ENCODE measurements around the gene EPHB2. TPM values are rescaled to one million over a fixed set of nuclear protein-coding genes. Genes with fewer than 3 reads are reported as not detected.

The EPHB2 gene
- total RNA-seq, 1 donor from 2014 or later: not detected

DNA sequence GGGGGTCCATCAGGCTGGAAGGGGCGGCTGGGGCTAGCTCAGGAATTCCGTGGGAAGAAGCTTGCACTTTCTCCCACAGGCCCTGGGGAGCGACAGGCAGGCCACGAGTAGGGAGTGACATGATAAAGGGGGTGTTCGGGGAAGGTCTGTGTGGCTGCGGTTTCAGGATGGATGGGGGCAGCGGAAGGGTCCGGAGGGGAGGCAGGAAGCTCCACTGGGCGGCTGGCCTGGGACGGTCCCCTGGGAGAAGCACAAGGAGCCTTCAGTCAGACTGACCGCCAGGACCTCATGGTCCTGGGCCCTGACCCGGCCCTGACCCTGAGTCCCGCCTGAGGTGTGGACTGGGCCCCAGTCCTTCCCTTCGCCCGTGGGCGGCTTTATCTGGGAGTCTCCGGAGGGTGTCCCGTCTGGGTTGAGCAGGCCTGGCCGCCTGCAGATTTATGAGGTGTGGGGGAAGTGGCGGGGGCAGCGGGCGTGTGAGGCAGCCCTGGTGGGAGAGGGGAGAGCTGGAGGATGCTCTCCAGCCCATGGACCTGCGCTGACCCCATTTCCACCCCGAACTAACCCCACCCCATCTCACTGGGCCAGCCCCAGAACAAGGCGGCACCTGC lies 45.6 kb downstream of the EPHB2 start:
- Mint-ChIP-seq H3K9me3 (no peaks in the 10 kb centered on the region), H3K27me3 (no peaks in the 10 kb centered on the region), H3K4me3 (no peak overlapping the region), H3K27ac (no peak overlapping the region), H3K4me1 (no peaks in the 10 kb centered on the region), H3K36me3 (ENCODE audit: low read depth) (no peaks in the 10 kb centered on the region)
- intact Hi-C loops (cut with micrococcal nuclease): no loop called here
- DNase-seq: no peak

DNA sequence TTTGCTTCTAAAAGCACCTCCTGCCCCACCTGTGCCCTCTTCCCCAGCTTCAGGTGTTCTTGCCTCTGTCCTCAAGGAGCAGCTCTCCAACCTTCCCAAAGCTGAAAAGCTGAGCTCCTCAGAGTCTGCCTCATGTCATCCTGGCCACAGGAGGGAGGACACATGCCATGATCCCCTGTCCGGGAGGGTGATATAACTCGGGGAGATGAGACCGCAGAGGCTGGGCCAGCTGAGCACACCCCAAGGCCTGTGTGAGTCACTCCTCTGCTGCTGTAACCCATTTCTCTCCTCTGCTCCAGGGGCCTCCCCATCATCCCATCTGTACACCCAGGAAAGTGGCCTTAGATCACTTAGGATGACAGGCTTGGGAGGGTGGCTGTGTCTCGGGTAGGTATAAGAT lies 49.8 kb downstream of the EPHB2 start:
- no peak for DNase-seq
- Mint-ChIP-seq H3K4me1 (no peaks in the 10 kb centered on the region), H3K9me3 (no peaks in the 10 kb centered on the region), H3K27me3 (no peaks in the 10 kb centered on the region), H3K4me3 (no peak overlapping the region), H3K27ac (no peak overlapping the region), H3K36me3 (ENCODE audit: low read depth) (no peaks in the 10 kb centered on the region)
- intact Hi-C loops (cut with micrococcal nuclease): no loop called here

DNA sequence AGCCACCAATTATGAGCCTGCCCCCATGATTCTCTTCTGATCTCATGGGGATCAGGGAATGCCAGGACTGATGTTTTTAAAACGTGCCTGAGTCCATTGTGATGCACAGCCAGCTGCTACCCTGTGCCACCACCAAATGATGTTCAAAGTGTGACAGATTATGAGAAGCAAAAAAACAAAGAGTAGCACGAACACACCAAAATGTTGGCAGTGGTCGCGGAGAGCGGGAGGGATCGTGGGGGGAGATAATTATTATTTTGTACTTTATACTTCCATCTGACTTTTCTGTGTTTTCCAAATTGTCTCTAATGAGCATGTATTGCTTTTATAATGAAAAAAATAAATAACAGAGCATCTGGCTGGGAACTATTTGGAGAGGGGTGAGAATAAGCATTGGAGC lies 50.5 kb downstream of the EPHB2 start:
- Mint-ChIP-seq H3K4me1 (no peaks in the 10 kb centered on the region), H3K27ac (no peak overlapping the region), H3K9me3 (no peaks in the 10 kb centered on the region), H3K4me3 (no peak overlapping the region), H3K36me3 (ENCODE audit: low read depth) (no peaks in the 10 kb centered on the region), H3K27me3 (no peaks in the 10 kb centered on the region)
- no peak for DNase-seq
- intact Hi-C loops (cut with micrococcal nuclease): no loop called here

DNA sequence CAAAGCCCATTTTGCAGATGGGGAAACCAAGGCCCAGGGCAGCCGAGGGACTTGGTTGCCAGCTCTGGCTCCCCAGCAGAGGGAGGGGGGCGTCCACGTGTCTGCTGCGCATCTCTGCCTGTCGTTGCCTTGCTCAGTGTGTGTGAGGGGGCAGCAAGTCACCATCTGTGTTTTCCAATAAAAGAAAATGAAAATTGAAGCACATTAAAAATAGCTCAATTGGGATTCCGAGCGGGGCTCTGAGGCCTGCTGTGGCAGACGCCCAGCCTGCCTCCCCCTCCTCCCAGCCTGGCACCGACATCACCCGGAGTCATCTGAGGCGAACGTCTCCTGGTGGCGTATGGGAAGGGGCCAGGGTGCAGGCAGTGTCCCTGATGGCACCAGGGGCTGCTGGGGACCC lies 51.2 kb downstream of the EPHB2 start:
- no peaks in the 10 kb centered on the region for H3K4me1 Mint-ChIP-seq
- no peak for DNase-seq
- no peaks in the 10 kb centered on the region for H3K27me3 Mint-ChIP-seq
- no peak overlapping the region for H3K4me3 Mint-ChIP-seq
- no peaks in the 10 kb centered on the region for H3K9me3 Mint-ChIP-seq
- no peak overlapping the region for H3K27ac Mint-ChIP-seq
- intact Hi-C loops (cut with micrococcal nuclease): no loop called here
- H3K36me3 Mint-ChIP-seq (ENCODE audit: low read depth): no peaks in the 10 kb centered on the region

DNA sequence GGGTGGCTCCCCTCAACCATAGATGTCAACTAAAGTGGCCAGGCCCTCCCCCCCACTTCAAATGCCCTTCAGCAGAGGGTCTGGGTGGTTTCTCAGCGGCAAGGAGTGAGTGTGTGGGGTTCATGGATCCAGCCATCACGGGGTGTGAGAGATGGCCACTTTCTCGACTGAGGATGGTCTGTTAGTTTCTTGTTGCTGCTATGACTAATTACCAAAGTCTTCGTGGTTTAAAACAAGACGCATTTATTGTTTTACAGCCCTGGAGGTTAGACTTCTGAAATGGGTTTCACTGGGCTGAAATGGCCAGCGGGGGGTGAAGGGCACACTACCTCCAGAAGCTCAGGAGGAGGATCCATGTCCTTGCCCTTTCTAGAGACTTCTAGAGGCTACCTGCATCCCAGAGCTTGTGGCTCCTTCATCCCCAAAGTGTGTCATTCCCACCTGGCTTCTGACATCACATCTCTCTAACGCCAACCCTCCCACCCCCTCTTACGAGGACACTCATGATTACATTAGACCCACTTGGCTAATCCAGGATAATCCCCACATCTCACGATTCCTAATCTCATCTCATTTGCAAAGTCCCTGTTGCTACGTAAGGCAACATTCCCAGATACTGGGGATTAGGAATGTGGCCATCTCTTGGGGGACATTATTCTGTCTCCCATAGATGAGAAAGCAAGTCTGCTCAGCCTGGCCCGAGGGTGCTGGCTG lies 53.0 kb downstream of the EPHB2 start:
- Mint-ChIP-seq H3K9me3 (no peaks in the 10 kb centered on the region), H3K36me3 (ENCODE audit: low read depth) (no peaks in the 10 kb centered on the region), H3K4me3 (no peak overlapping the region), H3K27ac (no peak overlapping the region), H3K4me1 (no peaks in the 10 kb centered on the region), H3K27me3 (no peaks in the 10 kb centered on the region)
- intact Hi-C loops (cut with micrococcal nuclease): no loop called here
- no peak for DNase-seq

DNA sequence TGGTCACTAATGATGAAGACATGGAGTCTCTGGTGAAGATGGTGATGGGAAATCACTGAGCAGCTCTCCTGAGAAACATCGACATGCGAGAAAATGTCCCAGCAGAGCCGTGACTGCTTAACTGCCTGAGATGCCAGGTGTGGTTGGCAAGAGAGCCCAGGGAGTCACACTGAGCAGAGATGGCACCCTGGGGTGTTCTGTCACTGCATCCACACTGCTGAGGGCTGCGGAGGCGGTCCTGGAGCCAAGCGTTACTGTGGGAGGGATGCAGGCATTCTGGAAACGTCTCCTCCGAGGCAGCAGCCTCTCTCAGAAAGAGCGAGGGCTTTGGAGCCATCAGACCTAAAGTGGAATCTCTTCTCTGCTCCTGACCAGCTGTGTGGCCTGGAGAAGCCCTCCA lies 57.2 kb downstream of the EPHB2 start:
- Mint-ChIP-seq H3K4me1 (no peaks in the 10 kb centered on the region), H3K27me3 (peaks cover 8% of the 10 kb centered on the region), H3K27ac (no peak overlapping the region), H3K9me3 (no peaks in the 10 kb centered on the region), H3K4me3 (no peak overlapping the region), H3K36me3 (ENCODE audit: low read depth) (no peaks in the 10 kb centered on the region)
- intact Hi-C loops (cut with micrococcal nuclease): no loop called here
- no peak for DNase-seq

DNA sequence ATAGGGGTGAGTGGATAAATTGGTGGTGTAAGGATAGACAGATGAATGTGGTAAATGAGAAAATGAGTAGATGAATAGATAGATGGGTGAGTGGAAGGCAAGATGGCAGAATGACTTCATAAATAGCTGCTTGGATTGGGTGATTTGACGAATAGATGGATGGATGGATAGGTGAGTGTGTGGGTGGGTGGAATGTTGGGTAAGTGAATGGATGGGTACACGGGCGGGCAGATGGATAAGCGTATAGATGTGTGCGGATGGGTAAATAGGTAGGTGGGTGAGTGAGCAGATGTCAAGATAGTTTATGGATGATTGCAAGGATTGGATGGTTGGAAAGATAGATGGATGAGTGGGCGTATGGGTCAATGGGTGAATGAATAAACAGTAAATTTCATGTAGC lies 59.3 kb downstream of the EPHB2 start:
- H3K9me3 Mint-ChIP-seq: no peaks in the 10 kb centered on the region
- DNase-seq: no peak
- intact Hi-C loops (cut with micrococcal nuclease): no loop called here
- no peaks in the 10 kb centered on the region for H3K4me1 Mint-ChIP-seq
- H3K27me3 Mint-ChIP-seq: peaks cover 11% of the 10 kb centered on the region
- H3K4me3 Mint-ChIP-seq: no peak overlapping the region
- no peaks in the 10 kb centered on the region for H3K36me3 Mint-ChIP-seq (ENCODE audit: low read depth)
- H3K27ac Mint-ChIP-seq: no peak overlapping the region

DNA sequence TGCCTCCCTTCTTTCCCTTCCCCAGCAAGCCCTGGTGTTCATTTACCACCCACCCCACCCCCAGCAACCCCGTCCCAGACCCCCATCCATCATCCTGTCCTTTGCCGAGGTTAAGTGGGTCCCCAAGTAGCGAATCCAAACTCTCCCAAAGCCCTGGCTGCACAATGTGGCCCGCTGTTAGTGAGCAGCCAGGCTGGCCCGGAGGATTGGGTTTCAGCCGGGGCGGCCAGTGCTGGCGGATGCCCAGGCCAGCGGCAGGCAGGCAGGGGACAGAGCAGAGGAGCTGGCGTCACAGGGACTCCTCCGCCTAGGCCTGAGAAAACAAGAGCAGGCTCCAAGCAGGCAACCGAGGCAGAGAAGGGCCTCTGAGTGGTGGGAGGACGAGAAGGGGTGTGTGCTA lies 61.4 kb downstream of the EPHB2 start:
- H3K4me3 Mint-ChIP-seq: no peak overlapping the region
- no peak for DNase-seq
- intact Hi-C loops (cut with micrococcal nuclease): no loop called here
- H3K27me3 Mint-ChIP-seq: peaks cover 21% of the 10 kb centered on the region
- no peak overlapping the region for H3K27ac Mint-ChIP-seq
- no peaks in the 10 kb centered on the region for H3K9me3 Mint-ChIP-seq
- H3K36me3 Mint-ChIP-seq (ENCODE audit: low read depth): no peaks in the 10 kb centered on the region
- no peaks in the 10 kb centered on the region for H3K4me1 Mint-ChIP-seq

DNA sequence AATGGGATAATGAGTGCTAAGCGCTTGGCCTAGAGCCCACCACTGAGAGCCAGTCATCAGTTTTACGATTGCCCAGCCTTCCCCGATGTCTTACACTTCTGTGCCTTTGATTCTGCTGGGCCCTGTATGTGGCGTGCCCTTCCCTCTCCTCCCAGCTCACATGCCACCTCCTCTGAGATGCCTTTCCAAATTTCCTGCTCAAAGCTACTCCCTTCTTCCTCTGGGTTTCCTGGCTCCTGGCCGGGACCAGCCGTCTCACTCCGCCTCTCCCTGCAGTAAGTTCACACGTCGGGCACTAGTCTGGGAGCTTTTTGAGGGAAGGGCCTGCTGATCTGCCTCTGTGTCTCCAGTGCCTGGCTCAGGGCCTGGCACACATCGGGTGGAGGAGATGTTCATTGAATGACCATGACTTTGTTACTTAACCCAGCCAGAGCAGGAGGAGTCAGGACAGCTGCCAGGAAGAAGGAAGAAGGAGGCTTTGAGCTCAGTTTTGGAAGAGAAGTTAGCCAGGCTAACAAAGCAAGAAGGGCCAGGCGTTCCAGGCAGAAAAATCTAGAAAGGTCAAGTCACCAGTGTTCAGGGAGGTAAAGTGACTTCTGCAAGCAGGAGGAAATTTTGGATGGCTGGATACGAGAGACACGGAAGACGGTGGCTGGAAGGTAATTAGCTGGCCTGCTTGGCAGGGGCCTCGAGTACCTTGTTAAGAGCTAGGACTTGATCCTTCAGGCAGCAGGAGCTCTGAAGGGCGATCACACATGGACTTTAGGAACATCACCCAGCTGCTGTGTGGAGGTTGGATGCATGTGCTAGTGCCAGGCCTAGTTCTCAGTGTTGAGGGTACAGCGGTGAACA lies 63.6 kb downstream of the EPHB2 start:
- Mint-ChIP-seq H3K9me3 (no peaks in the 10 kb centered on the region), H3K4me1 (no peaks in the 10 kb centered on the region), H3K27ac (no peak overlapping the region), H3K4me3 (no peak overlapping the region), H3K27me3 (peaks cover 19% of the 10 kb centered on the region), H3K36me3 (ENCODE audit: low read depth) (no peaks in the 10 kb centered on the region)
- no peak for DNase-seq
- intact Hi-C loops (cut with micrococcal nuclease): no loop called here

DNA sequence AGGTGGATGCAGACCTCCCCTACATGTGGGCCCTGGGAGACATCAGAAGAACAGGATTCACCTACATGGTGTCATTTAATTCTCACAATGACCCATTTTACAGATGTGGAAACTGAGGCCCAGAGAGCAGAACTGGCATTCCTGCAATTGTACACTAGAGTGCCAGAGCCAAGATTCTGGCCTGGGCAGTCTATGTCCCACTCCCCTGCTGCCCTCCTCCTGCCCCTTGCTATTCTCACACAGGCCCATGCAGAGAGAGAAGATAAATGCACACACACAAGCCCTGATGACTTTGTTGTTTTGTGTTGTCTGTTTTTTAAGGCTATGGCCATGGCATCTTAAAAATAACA lies 64.2 kb downstream of the EPHB2 start:
- Mint-ChIP-seq H3K36me3 (ENCODE audit: low read depth) (no peaks in the 10 kb centered on the region), H3K27ac (no peak overlapping the region), H3K4me1 (no peaks in the 10 kb centered on the region), H3K4me3 (no peak overlapping the region), H3K9me3 (no peaks in the 10 kb centered on the region), H3K27me3 (peaks cover 16% of the 10 kb centered on the region)
- intact Hi-C loops (cut with micrococcal nuclease): no loop called here
- no peak for DNase-seq

DNA sequence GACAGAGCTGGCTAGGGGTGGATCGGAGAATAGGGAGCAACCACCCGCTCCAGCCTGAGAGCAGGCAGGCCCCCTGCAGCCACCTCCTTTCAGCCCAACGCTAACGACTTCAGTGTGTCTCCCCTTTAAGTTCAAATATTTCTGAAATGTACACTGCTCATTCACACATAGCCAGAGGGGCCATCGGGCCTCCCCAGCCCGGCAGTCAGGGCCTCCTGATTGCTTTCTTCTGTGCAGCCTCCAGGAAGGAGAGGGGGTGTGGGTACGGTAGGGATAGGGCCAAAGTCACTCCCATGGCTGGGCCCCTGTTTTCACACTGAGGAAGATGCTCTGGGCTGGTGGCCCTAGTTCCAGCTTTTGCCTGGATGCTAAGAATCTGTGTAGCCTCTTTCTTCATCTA lies 64.8 kb downstream of the EPHB2 start:
- Mint-ChIP-seq H3K27me3 (peaks cover 13% of the 10 kb centered on the region), H3K27ac (no peak overlapping the region), H3K9me3 (no peaks in the 10 kb centered on the region), H3K4me1 (no peaks in the 10 kb centered on the region), H3K36me3 (ENCODE audit: low read depth) (no peaks in the 10 kb centered on the region), H3K4me3 (no peak overlapping the region)
- intact Hi-C loops (cut with micrococcal nuclease): no loop called here
- DNase-seq: no peak

DNA sequence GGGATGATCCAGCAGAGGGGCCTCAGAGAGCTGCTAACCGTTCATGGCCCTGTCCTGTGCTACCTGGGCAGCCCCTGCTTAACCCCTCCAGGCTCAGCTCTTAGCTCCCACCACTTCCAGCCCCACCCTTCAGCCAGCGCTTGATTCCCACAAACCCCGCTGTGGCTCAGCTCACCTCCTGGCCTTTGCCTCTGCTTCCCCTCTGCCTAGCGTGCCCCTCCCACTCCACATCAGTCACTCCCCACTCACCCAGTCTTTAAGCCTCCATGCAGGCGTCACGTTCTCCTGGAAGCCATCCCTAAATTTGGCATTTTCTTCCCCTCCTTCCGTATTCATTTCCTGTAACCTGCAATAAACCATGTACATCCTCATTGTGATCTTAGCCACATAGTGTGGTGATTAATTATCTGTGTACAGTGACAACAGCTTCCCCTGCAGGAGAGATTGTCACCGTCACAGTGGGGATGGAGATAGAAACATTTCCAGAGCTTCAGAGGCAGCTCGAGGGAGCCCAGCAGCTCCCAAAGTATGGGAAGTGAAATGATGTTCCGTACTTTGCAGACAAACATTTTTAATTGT lies 65.5 kb downstream of the EPHB2 start:
- DNase-seq: no peak
- H3K4me1 Mint-ChIP-seq: no peaks in the 10 kb centered on the region
- intact Hi-C loops (cut with micrococcal nuclease): no loop called here

DNA sequence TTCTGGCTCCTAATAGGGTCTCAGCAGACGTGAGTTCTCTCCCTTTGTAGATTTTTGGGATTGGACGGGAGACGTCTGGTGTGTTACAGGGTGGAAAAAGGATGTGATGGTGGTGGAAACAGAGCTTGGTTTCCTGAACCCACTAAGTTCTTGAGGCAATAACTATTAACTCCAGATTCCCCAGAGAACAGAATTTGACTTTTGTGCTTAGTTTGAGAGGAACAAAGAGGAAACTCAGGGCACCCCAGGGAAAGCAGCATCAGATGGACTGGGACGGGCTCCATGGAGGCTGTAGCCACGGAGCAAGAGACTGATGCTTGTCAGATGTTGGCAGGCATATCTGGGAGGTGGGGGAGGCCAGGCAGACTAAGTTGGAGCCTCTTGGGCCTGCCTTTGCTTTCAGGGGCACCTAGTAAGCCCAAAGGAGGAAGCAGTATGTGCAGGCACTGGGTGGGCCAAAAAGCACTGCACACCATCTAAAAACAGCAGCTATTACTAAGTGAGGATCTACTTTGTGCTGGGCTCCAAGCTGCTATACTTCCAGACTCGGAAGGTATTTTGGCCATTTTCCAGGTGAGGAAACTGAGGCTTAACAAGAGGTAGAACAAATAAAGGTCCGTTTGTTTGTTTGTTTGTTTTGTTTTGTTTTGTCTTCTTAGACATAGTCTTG lies 66.9 kb downstream of the EPHB2 start:
- Mint-ChIP-seq H3K27me3 (peaks cover 13% of the 10 kb centered on the region), H3K9me3 (no peaks in the 10 kb centered on the region), H3K36me3 (ENCODE audit: low read depth) (no peaks in the 10 kb centered on the region), H3K4me3 (no peak overlapping the region), H3K27ac (no peak overlapping the region), H3K4me1 (no peaks in the 10 kb centered on the region)
- DNase-seq: no peak
- intact Hi-C loops (cut with micrococcal nuclease): no loop called here

More for the DNA sequence above, 65.5 kb downstream of the EPHB2 start:
- H3K9me3 Mint-ChIP-seq: no peaks in the 10 kb centered on the region
- H3K27me3 Mint-ChIP-seq: peaks cover 13% of the 10 kb centered on the region
- H3K27ac Mint-ChIP-seq: no peak overlapping the region
- no peaks in the 10 kb centered on the region for H3K36me3 Mint-ChIP-seq (ENCODE audit: low read depth)
- H3K4me3 Mint-ChIP-seq: no peak overlapping the region

DNA sequence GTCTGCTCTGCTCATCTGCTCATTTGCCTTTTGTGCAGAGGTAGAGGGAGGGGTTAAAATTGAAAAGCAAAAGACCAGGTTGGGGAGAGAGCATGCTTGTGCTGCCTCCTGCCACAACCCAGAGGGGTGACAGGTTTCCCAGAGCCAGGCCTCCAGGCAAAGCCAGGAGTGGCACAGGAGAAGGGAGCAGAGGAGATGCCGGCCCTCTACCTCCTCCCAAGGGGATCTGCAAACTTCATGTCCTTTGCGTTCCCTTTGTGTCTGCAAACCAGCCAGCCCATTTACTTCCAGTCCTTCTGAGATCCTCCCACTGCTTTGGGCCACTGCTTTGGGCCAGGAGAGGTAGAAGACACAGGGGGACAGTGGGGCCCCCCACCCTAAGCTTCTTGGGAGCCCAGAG lies 67.8 kb downstream of the EPHB2 start:
- Mint-ChIP-seq H3K9me3 (no peaks in the 10 kb centered on the region), H3K4me3 (no peak overlapping the region), H3K36me3 (ENCODE audit: low read depth) (no peaks in the 10 kb centered on the region), H3K4me1 (no peaks in the 10 kb centered on the region), H3K27ac (no peak overlapping the region), H3K27me3 (peaks cover 13% of the 10 kb centered on the region)
- intact Hi-C loops (cut with micrococcal nuclease): no loop called here
- DNase-seq: no peak
